HEK293 (cell line): ENCODE measurements around the gene WBP2NL.
A peak's percentile ranks its signal among the peaks of the same experiment; 100 is the strongest.

Experiments used
- CTCF ChIA-PET: fragments of 350-600 bp; formaldehyde crosslinking; extraction: SDS; loops from one replicate; lab custom pipeline; 2021; ENCODE audit warnings: antibody characterized with exemption; lab: Yijun Ruan, JAX
- POLR2A ChIA-PET: fragments of 300-600 bp; formaldehyde crosslinking; extraction: SDS; loops from one replicate; lab custom pipeline; 2020; ENCODE audit warnings: antibody characterized with exemption, inconsistent platforms; lab: Yijun Ruan, JAX
- H3K27ac ChIP-seq: fragments of 200-500 bp; sonication (Bioruptor generic); 2 replicates; pipeline ENCODE4 v1.5.1; 2014; ENCODE audit warnings: low read depth, low read length, control low read depth, inconsistent platforms; ENCODE audit errors: extremely low read depth
- H3K36me3 ChIP-seq, 2 experiments: fragments of 200-500 bp in 1 of 2; sonication (Bioruptor generic) in 1 of 2; 1 replicate in 1 of 2; 2 replicates in 1 of 2; pipeline ENCODE4 v1.5.1; 2014 to 2017; ENCODE audit warnings: inconsistent platforms in 2 of 2, low read length in 2 of 2; ENCODE audit not compliant: control insufficient read depth in 2 of 2, insufficient read depth in 1 of 2
- H3K4me1 ChIP-seq: fragments of 200-500 bp; sonication (Bioruptor generic); 2 replicates; pipeline ENCODE4 v1.5.1; 2014; ENCODE audit warnings: mild to moderate bottlenecking, low read length, inconsistent platforms; ENCODE audit not compliant: control insufficient read depth, insufficient read depth
- H3K4me3 ChIP-seq: 2 replicates; pipeline ENCODE4 v1.5.1; 2011; ENCODE audit warnings: low read depth, mild to moderate bottlenecking, control low read depth, low read length, moderate library complexity
- H3K9me3 ChIP-seq: fragments of 200-500 bp; sonication (Bioruptor generic); 2 replicates; pipeline ENCODE4 v1.5.1; 2014; ENCODE audit warnings: low read depth, low read length, inconsistent platforms; ENCODE audit not compliant: control insufficient read depth, insufficient read depth
- EGR2 ChIP-seq: fragments of 450-650 bp; formaldehyde crosslinking; IDR thresholded peaks from 2 replicates; pipeline ENCODE4 v1.5.1; 2016; ENCODE audit warnings: low read depth, missing biosample characterization, missing genetic modification characterization
- GLIS1 ChIP-seq: fragments of 450-650 bp; formaldehyde crosslinking; IDR thresholded peaks from 2 replicates; pipeline ENCODE4 v1.5.1; 2016; ENCODE audit warnings: missing biosample characterization, missing genetic modification characterization
- GLIS2 ChIP-seq: fragments of 450-650 bp; formaldehyde crosslinking; IDR thresholded peaks from 2 replicates; pipeline ENCODE4 v1.5.1; 2016; ENCODE audit warnings: missing biosample characterization, missing genetic modification characterization
- KLF1 ChIP-seq: fragments of 450-650 bp; formaldehyde crosslinking; IDR thresholded peaks from 2 replicates; pipeline ENCODE4 v1.5.1; 2016; ENCODE audit warnings: missing biosample characterization, missing genetic modification characterization
- PRDM10 ChIP-seq: fragments of 450-650 bp; formaldehyde crosslinking; IDR thresholded peaks from 2 replicates; pipeline ENCODE4 v1.5.1; 2016; ENCODE audit warnings: missing biosample characterization, missing genetic modification characterization
- REST ChIP-seq: fragments of 450-650 bp; formaldehyde crosslinking; IDR thresholded peaks from 2 replicates; pipeline ENCODE4 v1.5.1; 2016; ENCODE audit warnings: missing biosample characterization, missing genetic modification characterization
- WT1 ChIP-seq: fragments of 450-650 bp; formaldehyde crosslinking; IDR thresholded peaks from 2 replicates; pipeline ENCODE4 v1.5.1; 2016; ENCODE audit warnings: missing biosample characterization, missing genetic modification characterization
- YY2 ChIP-seq: fragments of 450-650 bp; formaldehyde crosslinking; IDR thresholded peaks from 2 replicates; pipeline ENCODE4 v1.5.1; 2016; ENCODE audit warnings: missing biosample characterization, missing genetic modification characterization
- ZBTB10 ChIP-seq: fragments of 450-650 bp; formaldehyde crosslinking; IDR thresholded peaks from 2 replicates; pipeline ENCODE4 v1.5.1; 2016; ENCODE audit warnings: missing biosample characterization, missing genetic modification characterization
- ZFHX2 ChIP-seq: fragments of 450-650 bp; formaldehyde crosslinking; conservative IDR thresholded peaks from 2 replicates; pipeline ENCODE4 v1.5.1; 2016; ENCODE audit warnings: missing biosample characterization, missing genetic modification characterization
- ZIC2 ChIP-seq: fragments of 450-650 bp; formaldehyde crosslinking; IDR thresholded peaks from 2 replicates; pipeline ENCODE4 v1.5.1; 2016; ENCODE audit warnings: missing biosample characterization, missing genetic modification characterization
- ZNF175 ChIP-seq: fragments of 450-650 bp; formaldehyde crosslinking; IDR thresholded peaks from 2 replicates; pipeline ENCODE4 v1.5.1; 2016; ENCODE audit warnings: missing biosample characterization, missing genetic modification characterization
- ZNF335 ChIP-seq: fragments of 450-650 bp; formaldehyde crosslinking; conservative IDR thresholded peaks from 2 replicates; pipeline ENCODE4 v1.5.1; 2016; ENCODE audit warnings: missing biosample characterization, missing genetic modification characterization
- ZNF366 ChIP-seq: fragments of 450-650 bp; formaldehyde crosslinking; conservative IDR thresholded peaks from 2 replicates; pipeline ENCODE4 v1.5.1; 2016; ENCODE audit warnings: missing biosample characterization, missing genetic modification characterization
- ZNF449 ChIP-seq: fragments of 450-650 bp; formaldehyde crosslinking; IDR thresholded peaks from 2 replicates; pipeline ENCODE4 v1.5.1; 2017; ENCODE audit warnings: missing biosample characterization, mild to moderate bottlenecking, missing genetic modification characterization, moderate library complexity
- ZNF521 ChIP-seq: fragments of 450-650 bp; formaldehyde crosslinking; IDR thresholded peaks from 2 replicates; pipeline ENCODE4 v1.5.1; 2017; ENCODE audit warnings: missing biosample characterization, mild to moderate bottlenecking, missing genetic modification characterization
- ZNF548 ChIP-seq: fragments of 450-650 bp; formaldehyde crosslinking; IDR thresholded peaks from 2 replicates; pipeline ENCODE4 v1.5.1; 2016; ENCODE audit warnings: missing biosample characterization, missing genetic modification characterization
- ZNF560 ChIP-seq: fragments of 450-650 bp; formaldehyde crosslinking; IDR thresholded peaks from 2 replicates; pipeline ENCODE4 v1.5.1; 2017; ENCODE audit warnings: missing biosample characterization, missing genetic modification characterization, borderline replicate concordance
- ZNF561 ChIP-seq: fragments of 450-650 bp; IDR thresholded peaks from 2 replicates; pipeline ENCODE4 v1.5.1; 2018; ENCODE audit warnings: missing biosample characterization, missing genetic modification characterization, borderline replicate concordance
- ZNF610 ChIP-seq: fragments of 450-650 bp; formaldehyde crosslinking; IDR thresholded peaks from 2 replicates; pipeline ENCODE4 v1.5.1; 2016; ENCODE audit warnings: missing biosample characterization, missing genetic modification characterization, borderline replicate concordance
- ZNF621 ChIP-seq: fragments of 450-650 bp; formaldehyde crosslinking; IDR thresholded peaks from 2 replicates; pipeline ENCODE4 v1.5.1; 2017; ENCODE audit warnings: missing biosample characterization, missing genetic modification characterization
- ZNF660 ChIP-seq: fragments of 450-650 bp; IDR thresholded peaks from 2 replicates; pipeline ENCODE4 v1.5.1; 2018; ENCODE audit warnings: missing biosample characterization, mild to moderate bottlenecking, missing genetic modification characterization

The WBP2NL gene

GRCh38 chr22:41968601-41969000 lies 30.0 kb upstream of the WBP2NL start (continued):
- TF ChIP-seq PRDM10 (no peak), ZNF560 (no peak), KLF1 (tag by site-specific recombination) (0 out of 2 replicates have a peak, but pooled peaks have one; percentile 13), ZNF610 (no peak)

- CTCF ChIA-PET, result interaction anchor here (0.8 to 2.4 kb wide), 7 partner anchors 9 to 148 kb away, joined by 3 to 16 read pairs (median 4); partner anchors contain the start of genes CENPM and NDUFA6
These were observed 29.4 kb upstream of the WBP2NL start, which contains the start of gene SEPTIN3 for GRCh38 chr22:41969110-41969646. Gene SEPTIN3, plus strand, starts transcription at chr22:41969443. Its CDS starts 2,050 bp downstream, at chr22:41971493.

GRCh38 chr22:41970601-41971000 lies 28.0 kb upstream of the WBP2NL start:
- Histone ChIP-seq H3K4me3 (no peak overlapping the region), H3K27ac (no peak overlapping the region), H3K36me3 (no peaks in the 10 kb centered on the region), H3K4me1 (peaks cover 11% of the 10 kb centered on the region), H3K9me3 (no peaks in the 10 kb centered on the region)
- CTCF ChIA-PET, result interaction anchor here (0.6 to 1.2 kb wide), 2 partner anchors 14 to 273 kb away, joined by 3 to 4 read pairs; no protein-coding TSS in a partner anchor
- POLR2A ChIA-PET, result interaction anchor here (3.2 kb wide), 1 partner anchor 120 kb away, joined by 11 read pairs; the partner anchor contains the start of gene NDUFA6
- no peak for TF ChIP-seq ZNF561 (tag by site-specific recombination)
- TF ChIP-seq ZNF335, result no peak
- no peak for TF ChIP-seq GLIS2
- no peak for TF ChIP-seq REST (tag by site-specific recombination)
- TF ChIP-seq ZNF621 (tag by site-specific recombination), result no peak
- no peak for TF ChIP-seq ZNF521 (tag by site-specific recombination)
- no peak for TF ChIP-seq ZNF366

More at GRCh38 chr22:41969110-41969646, 29.4 kb upstream of the WBP2NL start, which contains the start of gene SEPTIN3:
- TF ChIP-seq ZNF175 (tag by site-specific recombination) (no peak), ZNF449 (tag by site-specific recombination) (peak; percentile 37), YY2 (no peak), GLIS1 (tag by site-specific recombination) (peak; percentile 81), WT1 (tag by site-specific recombination) (0 out of 2 replicates have a peak, but pooled peaks have one; percentile 25), ZNF660 (tag by site-specific recombination) (no peak), ZFHX2 (tag by site-specific recombination) (peak; percentile 78), EGR2 (tag by site-specific recombination) (peak; percentile 42; the same call in 1 of the 2 replicates), ZIC2 (tag by site-specific recombination) (peak; percentile 77), ZBTB10 (tag by site-specific recombination) (no peak), ZNF548 (tag by site-specific recombination) (no peak)
- Histone ChIP-seq H3K4me3 (no peak within 1 kb of the TSS), H3K4me1 (peaks cover 11% of the 10 kb centered on the region), H3K36me3 (no peaks in the 10 kb centered on the region), H3K27ac (no peak within 1 kb of the TSS), H3K9me3 (no peaks in the 10 kb centered on the region)
- POLR2A ChIA-PET, result interaction anchor here (0.6 to 3.2 kb wide), 4 partner anchors 15 to 410 kb away, joined by 3 to 11 read pairs (median 6); partner anchors contain the start of genes CENPM and NDUFA6
